GM18498 (cell line): ENCODE data around the gene AP4S1.
"Not testable (repeated sequence)": the region's sequence is repeated elsewhere in the genome, so short reads cannot be mapped to it uniquely, and the experiment has no call there.

Source experiments
- ATAC-seq: cut with Tn5 transposase; IDR thresholded peaks from one replicate; pipeline ENCODE4 v1.9.1; 2021; ENCODE audit warnings: mild to moderate bottlenecking, moderate library complexity; ENCODE audit not compliant: unreplicated experiment

AP4S1 gene

GRCh38 chr14:31042300-31042699 lies 16.9 kb downstream of the AP4S1 start:
- no peak for ATAC-seq

DNA sequence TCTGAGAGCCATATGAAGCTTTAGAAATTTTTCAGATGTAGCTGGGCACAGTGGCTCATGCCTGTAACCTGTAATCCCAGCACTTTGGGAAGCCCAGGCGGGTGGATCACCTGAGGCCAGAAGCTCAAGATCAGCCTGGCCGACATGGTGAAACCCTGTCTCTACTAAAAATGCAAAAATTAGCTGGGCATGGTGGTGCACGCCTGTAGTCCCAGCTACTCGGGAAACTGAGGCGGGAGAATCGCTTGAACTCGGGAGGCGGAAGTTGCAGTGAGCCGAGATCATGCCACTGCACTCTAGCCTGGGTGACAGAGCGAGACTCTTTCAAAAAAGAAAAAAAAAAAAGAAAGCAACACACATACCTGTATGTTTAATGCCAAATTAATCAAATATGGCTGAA lies 17.4 kb downstream of the AP4S1 start:
- ATAC-seq: not testable (repeated sequence)

- ATAC-seq: no peak
Measured at GRCh38 chr14:31043379-31043778, 17.9 kb downstream of the AP4S1 start.

- no peak for ATAC-seq
Measured at GRCh38 chr14:31045501-31046080, 20.1 kb downstream of the AP4S1 start.

GRCh38 chr14:31047503-31047902 lies 22.1 kb downstream of the AP4S1 start:
- ATAC-seq: no peak

GRCh38 chr14:31051023-31051422 lies 25.6 kb downstream of the AP4S1 start:
- no peak for ATAC-seq

- no peak for ATAC-seq
Measured at GRCh38 chr14:31051511-31051910, 26.1 kb downstream of the AP4S1 start.

DNA sequence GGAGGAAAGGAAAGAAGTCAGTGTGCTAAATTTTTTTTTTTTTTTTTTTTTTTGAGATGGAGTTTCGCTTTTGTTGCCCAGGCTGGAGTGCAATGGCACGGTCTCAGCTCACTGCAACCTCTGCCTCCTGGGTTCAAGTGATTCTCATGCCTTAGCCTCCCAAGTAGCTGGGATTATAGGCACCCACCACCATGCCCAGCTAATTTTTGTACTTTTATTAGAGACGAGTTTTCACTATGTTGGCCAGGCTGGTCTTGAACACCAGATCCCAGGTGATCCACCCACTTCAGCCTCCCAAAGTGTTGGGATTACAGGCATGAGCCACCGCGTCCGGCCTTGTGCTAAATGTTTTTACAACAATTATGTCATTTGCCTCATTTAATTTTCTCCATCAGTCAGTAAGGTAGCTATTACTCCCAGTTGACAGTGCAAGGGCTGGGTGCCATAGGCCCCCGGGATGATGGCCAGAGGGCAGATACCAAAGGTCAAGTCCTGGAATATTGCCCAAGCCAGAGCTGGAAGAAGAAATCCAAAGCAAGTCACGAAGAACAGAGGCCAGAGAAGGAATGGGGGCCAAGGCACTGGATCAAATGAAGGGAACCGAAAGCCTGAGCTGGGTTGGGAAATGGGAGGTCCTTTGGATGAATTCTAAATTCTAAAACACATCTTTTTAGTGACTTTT lies 27.6 kb downstream of the AP4S1 start:
- not testable (repeated sequence) for ATAC-seq

DNA sequence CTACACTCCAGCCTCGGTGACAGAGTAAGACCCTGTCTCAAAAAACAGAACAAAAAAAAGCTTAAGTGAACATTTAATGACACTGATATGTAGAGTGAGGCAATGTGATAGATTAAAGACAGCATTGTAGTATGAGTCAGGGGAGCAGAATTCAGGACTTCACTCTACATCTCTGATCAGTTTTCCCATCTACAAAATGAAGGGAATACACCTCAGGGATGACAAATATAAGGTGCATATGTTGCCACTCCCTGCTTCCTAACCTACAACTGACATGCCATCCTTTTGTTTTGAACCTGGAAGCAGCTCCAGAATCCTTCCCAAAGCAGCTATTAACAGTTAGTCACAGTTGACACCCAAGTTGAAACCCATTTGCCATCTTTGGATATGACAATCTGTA lies 31.6 kb downstream of the AP4S1 start:
- ATAC-seq: no peak

DNA sequence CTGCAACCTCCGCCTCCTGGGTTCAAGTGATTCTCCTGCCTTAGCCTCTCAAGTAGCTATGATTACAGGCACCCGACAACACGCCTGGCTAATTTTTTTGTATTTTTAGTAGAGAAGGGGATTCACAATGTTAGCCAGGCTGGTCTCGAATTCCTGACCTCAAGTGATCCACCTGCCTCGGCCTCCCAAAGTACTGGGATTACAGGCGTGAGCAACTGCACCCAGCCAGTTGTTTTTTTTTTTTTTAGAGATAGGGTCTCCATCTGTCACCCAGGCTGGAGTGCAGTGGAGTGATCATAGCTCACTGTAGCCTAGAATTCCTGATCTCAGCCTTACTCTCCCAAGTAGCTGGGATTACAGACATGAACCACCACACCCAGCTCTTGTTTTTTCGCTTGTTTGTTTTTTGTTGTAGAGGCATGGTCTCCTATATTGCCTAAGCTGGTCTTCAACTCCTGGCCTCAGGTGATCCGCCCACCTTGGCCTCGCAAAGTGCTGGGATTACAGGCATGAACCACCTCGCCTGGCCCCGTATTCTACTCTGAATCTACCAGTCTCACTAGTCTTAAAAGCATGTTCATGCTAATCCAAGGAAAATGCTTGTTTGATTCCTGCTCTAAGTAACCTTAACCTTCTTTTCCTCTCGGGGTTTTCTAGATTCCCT lies 32.4 kb downstream of the AP4S1 start:
- no peak for ATAC-seq

- ATAC-seq: no peak
Measured at GRCh38 chr14:31059152-31059924, 33.9 kb downstream of the AP4S1 start.

GRCh38 chr14:31060253-31060875 lies 34.9 kb downstream of the AP4S1 start:
- ATAC-seq: no peak

DNA sequence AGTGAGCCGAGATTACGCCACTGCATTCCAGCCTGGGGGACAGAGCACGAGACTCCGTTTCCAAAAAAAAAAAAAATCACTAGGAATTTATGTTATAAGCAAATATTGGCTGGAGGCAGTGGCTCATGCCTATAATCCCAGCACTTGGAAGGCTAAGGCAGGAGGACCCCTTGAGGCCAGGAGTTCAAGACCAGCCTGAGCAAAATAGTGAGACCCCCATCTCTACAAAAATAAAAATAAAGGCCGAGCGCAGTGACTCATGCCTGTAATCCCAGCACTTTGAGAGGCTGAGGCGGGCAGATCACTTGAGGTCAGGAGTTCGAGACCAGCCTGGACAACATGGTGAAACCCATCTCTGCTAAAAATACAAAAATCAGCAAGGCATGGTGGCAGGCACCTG lies 37.5 kb downstream of the AP4S1 start:
- not testable (repeated sequence) for ATAC-seq

DNA sequence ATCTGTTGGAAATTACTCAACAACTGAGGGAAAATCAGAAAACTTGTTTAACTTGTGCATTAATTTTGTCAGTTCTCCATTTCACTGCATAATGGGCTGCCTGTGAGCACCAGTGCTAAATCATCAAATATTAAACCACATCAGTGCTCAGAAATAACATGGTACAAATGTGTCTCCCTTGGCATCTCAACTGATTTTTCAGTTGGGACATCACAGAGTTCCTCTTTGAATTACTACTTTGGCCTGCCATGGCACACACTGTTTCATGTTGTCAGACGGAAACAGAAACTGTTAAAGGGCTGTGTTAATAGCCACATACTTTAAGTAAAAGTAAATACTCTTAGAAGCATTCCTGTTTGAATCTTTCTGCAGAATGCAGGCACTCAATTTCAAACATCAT lies 42.8 kb downstream of the AP4S1 start:
- peak; percentile 57 for ATAC-seq

GRCh38 chr14:31069343-31069742 lies 43.9 kb downstream of the AP4S1 start:
- ATAC-seq: no peak

GRCh38 chr14:31070431-31070830 lies 45.0 kb downstream of the AP4S1 start:
- no peak for ATAC-seq

DNA sequence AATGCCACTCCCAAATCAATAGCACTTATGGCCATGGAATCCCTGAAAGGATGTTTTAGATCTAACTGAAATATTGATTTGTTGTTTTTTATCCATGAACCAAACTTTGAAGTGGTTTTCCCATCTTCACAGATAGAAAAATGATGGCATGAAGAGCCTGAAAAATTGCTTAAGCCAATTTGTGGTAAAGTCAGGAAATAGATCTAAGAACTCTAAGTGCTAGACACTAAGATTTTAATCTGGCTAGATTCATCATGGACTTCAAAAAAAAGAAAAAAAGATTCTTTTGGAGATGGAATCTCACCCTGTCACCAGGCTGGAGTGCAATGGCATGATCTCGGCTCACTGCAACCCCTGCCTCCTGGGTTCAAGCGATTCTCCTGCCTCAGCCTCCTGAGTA lies 45.7 kb downstream of the AP4S1 start:
- ATAC-seq: no peak

DNA sequence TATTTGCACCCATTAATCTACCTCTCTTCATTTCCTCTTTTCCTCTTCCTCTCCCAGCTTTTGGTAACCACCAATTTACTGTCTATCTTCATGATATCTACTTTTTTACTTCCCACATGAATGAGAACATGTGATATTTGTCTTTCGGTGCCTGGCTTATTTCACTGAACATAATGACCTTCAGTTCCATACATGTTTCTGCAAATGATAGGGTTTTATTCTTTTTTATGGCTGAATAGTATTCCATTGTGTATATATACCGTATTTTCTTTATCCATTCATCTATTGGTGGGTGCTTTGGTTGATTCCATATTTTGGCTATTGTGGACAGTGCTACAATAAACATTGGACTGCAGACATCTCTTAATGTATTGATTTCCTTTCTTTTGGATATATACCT lies 49.7 kb downstream of the AP4S1 start:
- ATAC-seq: no peak

GRCh38 chr14:31078766-31079165 lies 53.3 kb downstream of the AP4S1 start:
- no peak for ATAC-seq

- ATAC-seq: no peak
Measured at GRCh38 chr14:31080056-31080455, 54.6 kb downstream of the AP4S1 start.

- ATAC-seq: no peak
Measured at GRCh38 chr14:31080484-31080883, 55.0 kb downstream of the AP4S1 start.
